Fibroblast of villous mesenchyme (primary cell): ENCODE results near the gene SELPLG. TPM values are rescaled to one million over a fixed set of nuclear protein-coding genes. Genes with fewer than 3 reads are reported as not detected.
A peak's percentile ranks its signal among the peaks of the same experiment; 100 is the strongest.

ENCODE experiments used
- DNase-seq: peaks from one replicate; pipeline ENCODE4 v3.0.0-alpha.2; 2010; ENCODE audit warnings: low read depth
- H3K4me3 ChIP-seq: 2 replicates; pipeline ENCODE4 v1.5.1; 2011; ENCODE audit warnings: low read depth, mild to moderate bottlenecking, low read length
- total RNA-seq: library from RNA; depleted of rRNA; stranded (reverse); fragments of >200 nt; gene quantifications from 2 replicates; pipeline ENCODE4 v1.2.3, GENCODE V29; 2012
- TF ChIP-seq, protein P1 (sequence below): IDR thresholded peaks from 2 replicates; pipeline ENCODE4 v1.5.1; 2012; ENCODE audit warnings: low read depth, mild to moderate bottlenecking, low read length; ENCODE audit not compliant: insufficient read depth

The SELPLG gene
- total RNA-seq, 1 donor = 2.2 TPM

DNA sequence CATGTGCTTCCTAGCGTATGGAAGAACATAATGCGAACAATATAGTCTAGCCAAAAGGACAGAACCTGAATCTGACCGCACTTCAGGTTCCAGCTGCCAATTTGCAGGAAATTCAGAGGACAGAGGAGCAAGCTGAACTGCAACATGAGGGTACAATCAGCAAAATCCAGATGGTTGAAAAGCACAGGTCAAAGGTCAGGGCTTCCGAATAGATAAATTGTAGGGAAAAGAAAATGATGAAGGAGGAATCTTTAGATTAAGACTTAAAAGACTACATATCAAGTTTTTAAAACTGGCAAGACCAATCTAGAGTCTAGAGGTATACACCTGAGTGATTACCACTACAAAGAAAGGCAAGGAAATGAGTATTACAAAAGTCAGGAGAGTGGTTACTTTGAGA is 42.1 kb upstream of the SELPLG start:
- DNase-seq = no peak
- TF ChIP-seq, protein P1, sequence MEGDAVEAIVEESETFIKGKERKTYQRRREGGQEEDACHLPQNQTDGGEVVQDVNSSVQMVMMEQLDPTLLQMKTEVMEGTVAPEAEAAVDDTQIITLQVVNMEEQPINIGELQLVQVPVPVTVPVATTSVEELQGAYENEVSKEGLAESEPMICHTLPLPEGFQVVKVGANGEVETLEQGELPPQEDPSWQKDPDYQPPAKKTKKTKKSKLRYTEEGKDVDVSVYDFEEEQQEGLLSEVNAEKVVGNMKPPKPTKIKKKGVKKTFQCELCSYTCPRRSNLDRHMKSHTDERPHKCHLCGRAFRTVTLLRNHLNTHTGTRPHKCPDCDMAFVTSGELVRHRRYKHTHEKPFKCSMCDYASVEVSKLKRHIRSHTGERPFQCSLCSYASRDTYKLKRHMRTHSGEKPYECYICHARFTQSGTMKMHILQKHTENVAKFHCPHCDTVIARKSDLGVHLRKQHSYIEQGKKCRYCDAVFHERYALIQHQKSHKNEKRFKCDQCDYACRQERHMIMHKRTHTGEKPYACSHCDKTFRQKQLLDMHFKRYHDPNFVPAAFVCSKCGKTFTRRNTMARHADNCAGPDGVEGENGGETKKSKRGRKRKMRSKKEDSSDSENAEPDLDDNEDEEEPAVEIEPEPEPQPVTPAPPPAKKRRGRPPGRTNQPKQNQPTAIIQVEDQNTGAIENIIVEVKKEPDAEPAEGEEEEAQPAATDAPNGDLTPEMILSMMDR = no peak

DNA sequence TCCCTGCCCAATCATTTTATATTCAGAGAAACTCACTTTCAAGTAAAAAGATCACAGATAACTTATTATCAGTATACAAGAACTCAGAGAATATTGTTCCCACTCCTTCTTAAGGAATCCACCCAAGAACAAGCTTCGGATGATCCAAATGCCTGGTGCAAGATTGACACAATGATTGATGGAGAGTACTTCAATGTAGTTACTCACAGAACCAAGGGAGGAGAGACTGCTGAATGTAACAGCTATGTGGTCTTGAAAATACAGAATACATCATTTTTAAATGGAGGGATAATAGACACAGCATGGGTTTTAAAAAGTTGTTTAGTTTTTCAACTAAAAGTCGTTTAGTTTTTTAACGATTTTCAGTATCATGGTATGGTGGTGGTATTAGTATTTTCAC is 38.4 kb upstream of the SELPLG start:
- no peak overlapping the region for H3K4me3 ChIP-seq
- no peak for DNase-seq
- TF ChIP-seq, protein P1 = no peak

More for the DNA sequence above, 42.1 kb upstream of the SELPLG start:
- no peak overlapping the region for H3K4me3 ChIP-seq

GRCh38 chr12:108671110-108671509 is 37.4 kb upstream of the SELPLG start:
- TF ChIP-seq, protein P1 = no peak
- DNase-seq = no peak
- H3K4me3 ChIP-seq = no peak overlapping the region

- no peak for DNase-seq
- TF ChIP-seq, protein P1 = no peak
These were observed 36.5 kb upstream of the SELPLG start for GRCh38 chr12:108670066-108670631.

DNA sequence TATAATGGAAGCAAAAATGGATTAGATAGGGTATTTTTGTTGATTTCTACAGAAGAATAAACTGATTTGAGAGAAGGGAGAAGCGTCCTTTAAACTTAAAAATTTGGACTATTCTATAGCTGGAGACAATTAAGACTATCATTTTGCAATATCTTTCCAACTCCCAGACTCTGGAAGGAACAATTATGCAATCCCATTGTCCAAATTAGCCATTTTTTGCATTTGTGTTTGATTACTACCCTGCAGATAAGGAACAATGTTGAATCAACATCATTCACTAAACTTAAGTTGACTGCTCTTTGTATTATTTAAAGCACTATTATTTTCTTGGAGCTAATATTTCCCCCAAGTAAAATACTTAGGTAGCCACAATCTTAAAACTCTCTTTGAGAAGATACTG is 34.8 kb upstream of the SELPLG start:
- TF ChIP-seq, protein P1 = no peak
- peak; percentile 57 for DNase-seq
- H3K4me3 ChIP-seq = no peak overlapping the region

More at GRCh38 chr12:108670066-108670631, 36.5 kb upstream of the SELPLG start:
- no peak overlapping the region for H3K4me3 ChIP-seq

DNA sequence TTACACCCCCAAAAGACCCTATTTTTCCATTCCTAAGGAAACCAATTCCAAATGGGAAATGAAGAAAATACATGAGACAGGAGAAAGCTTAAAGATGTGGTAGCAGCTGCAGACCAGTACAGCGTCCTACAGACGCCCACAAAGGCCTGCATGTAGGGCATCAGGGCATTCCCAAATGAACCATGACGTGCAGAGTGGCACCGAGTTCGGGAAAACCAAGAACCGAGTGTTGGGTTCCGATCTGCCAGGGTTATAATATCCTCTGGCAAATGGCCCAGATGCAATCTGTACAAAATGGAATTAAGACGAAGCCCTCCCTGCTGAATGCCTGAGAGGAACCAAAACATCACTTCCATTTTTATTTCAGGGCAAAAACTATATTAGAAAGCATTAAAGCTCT is 34.4 kb upstream of the SELPLG start:
- DNase-seq = no peak
- TF ChIP-seq, protein P1 = no peak
- no peak overlapping the region for H3K4me3 ChIP-seq

- H3K4me3 ChIP-seq = no peak overlapping the region
- no peak for DNase-seq
- TF ChIP-seq, protein P1 = no peak
These were observed 33.7 kb upstream of the SELPLG start for GRCh38 chr12:108667349-108667748.
